ENCODE measurements around the gene C21orf58.

DNA sequence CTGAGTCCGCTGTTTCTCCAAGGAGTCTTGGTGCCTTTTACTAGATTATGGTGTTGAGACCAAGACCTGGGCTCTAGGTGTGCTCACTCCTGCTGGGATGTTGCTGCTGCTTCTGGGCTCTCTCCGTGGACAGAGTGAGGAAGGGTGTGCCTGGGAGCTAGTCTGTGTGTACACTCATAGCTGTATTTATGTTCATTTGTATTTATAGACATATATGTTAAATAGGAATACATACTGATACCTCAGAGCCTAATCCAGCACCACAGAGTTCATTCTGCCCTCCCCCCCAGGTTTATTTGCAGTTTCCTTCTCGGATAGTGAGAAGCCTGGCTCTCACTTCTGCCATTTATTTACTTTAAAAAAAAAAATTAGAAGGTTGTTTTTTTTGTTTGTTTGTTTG, 12.9 kb upstream of the C21orf58 start:
- TF ChIP-seq, protein P1, sequence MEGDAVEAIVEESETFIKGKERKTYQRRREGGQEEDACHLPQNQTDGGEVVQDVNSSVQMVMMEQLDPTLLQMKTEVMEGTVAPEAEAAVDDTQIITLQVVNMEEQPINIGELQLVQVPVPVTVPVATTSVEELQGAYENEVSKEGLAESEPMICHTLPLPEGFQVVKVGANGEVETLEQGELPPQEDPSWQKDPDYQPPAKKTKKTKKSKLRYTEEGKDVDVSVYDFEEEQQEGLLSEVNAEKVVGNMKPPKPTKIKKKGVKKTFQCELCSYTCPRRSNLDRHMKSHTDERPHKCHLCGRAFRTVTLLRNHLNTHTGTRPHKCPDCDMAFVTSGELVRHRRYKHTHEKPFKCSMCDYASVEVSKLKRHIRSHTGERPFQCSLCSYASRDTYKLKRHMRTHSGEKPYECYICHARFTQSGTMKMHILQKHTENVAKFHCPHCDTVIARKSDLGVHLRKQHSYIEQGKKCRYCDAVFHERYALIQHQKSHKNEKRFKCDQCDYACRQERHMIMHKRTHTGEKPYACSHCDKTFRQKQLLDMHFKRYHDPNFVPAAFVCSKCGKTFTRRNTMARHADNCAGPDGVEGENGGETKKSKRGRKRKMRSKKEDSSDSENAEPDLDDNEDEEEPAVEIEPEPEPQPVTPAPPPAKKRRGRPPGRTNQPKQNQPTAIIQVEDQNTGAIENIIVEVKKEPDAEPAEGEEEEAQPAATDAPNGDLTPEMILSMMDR (IDR thresholded peaks at IDR 0.05; ENCODE audit: poor library complexity) = no peak
- TF ChIP-seq EZH2phosphoT487 (IDR thresholded peaks at IDR 0.05; ENCODE audit: low read depth, severe bottlenecking, unreplicated experiment) (no peak), EZH2 (IDR thresholded peaks at IDR 0.05; ENCODE audit: borderline replicate concordance) (no peak)
